HG03060 (cell line): ENCODE measurements around the gene DRC7.
"Not testable (repeated sequence)": the region's sequence is repeated elsewhere in the genome, so short reads cannot be mapped to it uniquely, and the experiment has no call there.

ENCODE experiments used
- ATAC-seq: cut with Tn5 transposase; IDR thresholded peaks from one replicate; pipeline ENCODE4 v1.9.1; 2021; ENCODE audit warnings: low read depth, moderate number of reproducible peaks; ENCODE audit not compliant: unreplicated experiment

DRC7 gene

GRCh38 chr16:57707331-57707730, 12.7 kb downstream of the DRC7 start:
- no peak for ATAC-seq

- no peak for ATAC-seq
Observed at GRCh38 chr16:57708168-57708567, 13.6 kb downstream of the DRC7 start.

- ATAC-seq = no peak
Observed at GRCh38 chr16:57709663-57710062, 15.1 kb downstream of the DRC7 start.

- ATAC-seq = no peak
Observed at GRCh38 chr16:57711346-57711745, 16.7 kb downstream of the DRC7 start.

DNA sequence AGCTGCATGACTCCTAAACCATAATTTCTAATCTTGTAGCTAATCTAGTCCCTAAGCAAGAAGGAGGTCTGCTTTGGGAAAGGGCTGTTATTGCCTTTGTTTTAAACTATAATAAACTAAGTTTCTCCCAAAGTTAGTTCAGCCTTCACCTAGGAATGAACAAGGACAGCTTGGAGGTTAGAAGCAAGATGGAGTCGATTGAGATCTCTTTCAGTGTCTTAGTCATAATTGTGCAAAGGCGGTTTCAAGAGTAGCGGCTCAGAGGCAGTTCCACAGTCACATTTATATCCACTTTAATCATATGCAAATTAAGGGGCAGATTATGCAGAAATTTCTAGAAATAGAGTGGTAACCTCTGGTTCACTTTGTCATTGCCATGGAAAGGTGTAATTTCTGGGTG, 17.4 kb downstream of the DRC7 start:
- ATAC-seq = no peak

GRCh38 chr16:57712569-57712968, 18.0 kb downstream of the DRC7 start:
- not testable (repeated sequence) for ATAC-seq

- no peak for ATAC-seq
Observed at GRCh38 chr16:57713596-57713995, 19.0 kb downstream of the DRC7 start.

DNA sequence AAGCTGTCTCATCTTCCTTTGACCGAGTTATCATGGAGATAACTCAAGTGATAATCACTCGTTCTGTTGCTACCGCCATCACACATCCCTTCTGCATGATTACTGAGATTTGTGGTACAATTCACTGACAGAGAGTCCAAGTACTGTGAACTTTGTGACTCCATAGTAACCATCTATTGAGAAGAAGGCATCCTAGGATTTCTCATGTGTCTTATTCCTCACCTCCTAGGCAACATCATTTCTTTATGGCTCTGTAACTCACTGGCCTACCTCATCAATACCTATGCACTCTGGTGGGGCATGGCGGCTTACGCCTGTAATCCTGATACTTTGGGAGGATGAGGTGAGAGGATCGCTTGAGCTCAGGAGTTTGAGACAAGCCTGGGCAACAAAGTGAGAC, 19.4 kb downstream of the DRC7 start:
- no peak for ATAC-seq

GRCh38 chr16:57720142-57720575, 25.6 kb downstream of the DRC7 start:
- no peak for ATAC-seq

DNA sequence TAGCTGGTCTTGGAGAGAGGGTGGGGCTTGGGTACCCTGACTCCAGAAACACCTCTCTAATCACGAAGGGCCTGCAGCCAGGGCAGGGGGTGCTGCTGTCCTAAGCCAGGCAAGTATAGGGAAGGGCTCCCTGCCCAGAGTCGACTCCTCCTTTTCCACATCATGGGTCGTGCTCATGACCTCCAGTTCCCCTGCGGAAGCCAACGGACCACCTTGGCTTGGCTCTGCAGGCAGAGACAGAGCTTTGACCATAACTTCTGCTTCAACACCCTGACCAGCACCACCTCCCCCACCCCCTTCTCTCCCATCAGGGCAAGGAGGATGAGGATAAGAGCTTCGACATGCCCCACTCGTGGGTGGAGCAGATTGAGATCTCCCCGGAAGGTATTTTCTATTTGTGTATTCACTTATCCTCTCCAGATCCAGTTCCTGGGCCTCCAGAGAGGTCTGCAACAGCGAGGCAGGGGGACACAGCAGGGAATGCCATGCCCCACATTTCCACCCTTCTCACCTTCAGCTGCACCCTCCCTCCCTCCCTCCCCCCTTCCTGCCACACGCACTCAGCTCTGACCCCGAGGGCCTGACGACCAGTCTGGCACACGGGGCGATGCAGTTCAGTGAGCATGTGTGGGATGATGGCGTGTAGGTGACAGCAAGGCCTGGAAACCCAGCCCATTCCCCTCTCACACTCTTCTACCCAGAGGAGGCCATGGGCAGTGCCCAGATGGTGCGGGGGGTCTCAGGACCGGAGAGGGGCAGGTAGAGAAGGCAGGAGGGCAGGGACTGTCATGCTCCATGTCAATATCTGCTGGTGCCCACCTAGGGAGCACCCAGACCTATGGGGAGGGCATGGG, 27.0 kb downstream of the DRC7 start:
- no peak for ATAC-seq

DNA sequence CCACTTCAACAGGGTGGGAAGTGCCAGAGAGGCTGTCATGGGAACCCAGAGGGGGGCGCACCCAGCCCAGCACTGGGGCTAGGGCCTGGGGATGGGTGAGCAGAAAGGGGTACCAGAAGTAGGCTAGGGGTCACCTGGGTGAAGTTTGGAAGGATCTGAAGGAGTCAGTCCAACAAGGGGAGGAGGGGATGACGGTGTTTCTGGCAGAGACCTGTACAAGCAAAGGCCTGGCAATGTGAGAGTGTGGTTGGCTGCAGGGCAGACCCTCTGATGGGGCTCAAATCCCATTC, 27.5 kb downstream of the DRC7 start:
- ATAC-seq = no peak

- no peak for ATAC-seq
Observed at GRCh38 chr16:57722651-57723050, 28.0 kb downstream of the DRC7 start.

DNA sequence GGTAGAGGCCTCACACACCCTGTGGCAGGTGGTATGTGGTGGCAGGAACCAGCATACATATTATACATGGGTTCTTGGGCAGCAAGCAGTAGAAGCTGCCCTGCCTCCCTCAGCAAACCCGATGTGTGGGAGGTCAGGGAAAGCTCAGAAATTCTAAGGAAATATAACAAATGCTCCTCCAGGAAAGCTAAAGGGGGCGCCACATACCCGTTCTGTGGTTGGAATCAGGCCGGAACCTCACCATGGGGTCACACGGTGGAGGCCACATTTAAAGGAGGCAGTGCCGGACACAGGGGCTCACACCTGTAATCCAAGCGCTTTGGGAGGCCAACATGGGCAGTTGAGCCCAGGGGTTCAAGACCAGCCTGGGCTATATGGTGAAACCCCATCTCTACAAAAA, 28.6 kb downstream of the DRC7 start:
- ATAC-seq = no peak

DNA sequence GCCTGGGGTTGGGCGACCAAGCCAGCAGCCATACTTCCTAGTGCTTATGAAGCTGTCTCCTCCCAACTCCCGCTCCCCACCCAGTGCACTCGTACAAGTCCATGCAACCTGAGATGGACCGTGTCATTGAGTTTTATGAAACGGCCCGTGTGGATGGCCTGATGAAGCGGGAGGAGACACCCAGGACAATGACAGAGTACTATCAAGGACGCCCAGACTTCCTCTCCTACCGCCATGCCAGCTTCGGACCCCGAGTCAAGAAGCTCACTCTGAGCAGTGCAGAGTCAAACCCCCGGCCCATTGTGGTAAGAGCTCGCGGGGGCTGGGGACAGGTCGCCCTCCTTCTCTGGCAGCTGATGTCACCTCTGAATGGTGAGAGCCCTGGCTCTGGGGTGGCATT, 29.9 kb downstream of the DRC7 start:
- no peak for ATAC-seq

- ATAC-seq = no peak
Observed at GRCh38 chr16:57725151-57725550, 30.5 kb downstream of the DRC7 start.

DNA sequence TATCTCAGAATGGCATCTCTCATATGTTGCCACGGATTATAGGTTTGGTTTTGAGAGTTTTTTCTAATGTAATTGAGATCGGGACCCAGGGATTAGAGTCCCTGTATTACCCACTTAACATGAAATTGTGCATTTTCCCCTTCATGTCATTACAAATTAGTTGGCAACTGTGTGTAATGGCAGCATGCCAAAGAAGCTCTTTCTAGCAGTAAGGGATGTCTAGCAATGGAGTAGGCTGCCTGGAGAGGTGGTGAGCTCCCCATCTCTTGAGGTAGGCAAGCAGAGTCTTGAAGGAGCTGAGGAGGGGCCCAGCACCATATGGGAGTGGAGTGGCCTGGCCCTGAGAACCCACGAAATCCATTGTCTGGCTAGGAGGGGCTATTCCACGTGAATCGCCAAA, 30.9 kb downstream of the DRC7 start:
- no peak for ATAC-seq

DNA sequence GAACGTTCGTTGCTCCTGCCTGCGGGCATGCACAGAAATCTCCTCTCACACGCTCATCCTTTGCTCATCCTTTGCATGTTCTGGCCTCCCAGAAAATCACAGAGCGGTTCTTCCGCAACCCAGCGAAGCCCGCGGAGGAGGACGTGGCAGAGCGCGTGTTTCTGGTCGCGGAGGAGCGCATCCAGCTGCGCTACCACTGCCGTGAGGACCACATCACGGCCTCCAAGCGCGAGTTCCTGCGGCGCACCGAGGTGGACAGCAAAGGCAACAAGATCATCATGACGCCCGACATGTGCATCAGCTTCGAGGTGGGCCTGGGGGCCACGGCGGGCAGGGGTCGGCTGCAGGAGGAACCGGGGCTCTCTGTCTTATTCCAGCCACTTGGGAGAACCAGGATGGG, 31.4 kb downstream of the DRC7 start:
- ATAC-seq = no peak

DNA sequence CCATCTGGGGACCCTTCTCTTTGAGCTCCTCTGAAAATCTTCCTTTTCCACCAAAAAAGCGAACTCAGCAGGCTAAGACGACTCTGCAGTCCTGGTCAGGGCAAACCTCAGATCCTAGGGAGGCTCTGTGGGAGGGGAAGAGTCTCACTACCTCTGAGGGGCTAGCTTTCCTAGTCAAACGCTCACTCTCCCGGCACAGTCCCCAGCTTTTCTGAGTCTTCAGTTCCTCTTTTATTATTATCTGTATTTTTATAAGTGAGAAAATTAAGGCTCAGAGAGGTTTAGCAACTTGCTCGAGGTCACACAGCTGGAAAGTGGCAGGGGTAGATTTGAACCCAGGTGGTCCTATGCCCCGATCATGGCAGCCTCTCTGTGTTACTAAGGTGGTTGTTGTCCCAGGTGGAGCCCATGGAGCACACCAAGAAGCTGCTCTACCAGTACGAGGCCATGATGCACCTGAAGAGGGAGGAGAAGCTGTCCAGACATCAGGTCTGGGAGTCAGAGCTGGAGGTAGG, 31.9 kb downstream of the DRC7 start:
- ATAC-seq = no peak

- no peak for ATAC-seq
Observed at GRCh38 chr16:57727610-57728009, 33.0 kb downstream of the DRC7 start.

GRCh38 chr16:57728336-57729181, 34.0 kb downstream of the DRC7 start:
- ATAC-seq = no peak

GRCh38 chr16:57729182-57729484, 34.5 kb downstream of the DRC7 start:
- no peak for ATAC-seq

GRCh38 chr16:57729852-57730251, 35.2 kb downstream of the DRC7 start:
- ATAC-seq = not testable (repeated sequence)
